NT2/D1 (cell line): ENCODE measurements around the gene DPH6.

Experiments
- YY1 ChIP-seq: IDR thresholded peaks from 2 replicates; pipeline ENCODE4 v1.6.1; 2011; ENCODE audit not compliant: insufficient read length, insufficient read depth
- ZNF274 ChIP-seq: IDR thresholded peaks from 2 replicates; pipeline ENCODE4 v1.6.1; 2011; ENCODE audit warnings: mild to moderate bottlenecking, low read depth, low read length

DNA sequence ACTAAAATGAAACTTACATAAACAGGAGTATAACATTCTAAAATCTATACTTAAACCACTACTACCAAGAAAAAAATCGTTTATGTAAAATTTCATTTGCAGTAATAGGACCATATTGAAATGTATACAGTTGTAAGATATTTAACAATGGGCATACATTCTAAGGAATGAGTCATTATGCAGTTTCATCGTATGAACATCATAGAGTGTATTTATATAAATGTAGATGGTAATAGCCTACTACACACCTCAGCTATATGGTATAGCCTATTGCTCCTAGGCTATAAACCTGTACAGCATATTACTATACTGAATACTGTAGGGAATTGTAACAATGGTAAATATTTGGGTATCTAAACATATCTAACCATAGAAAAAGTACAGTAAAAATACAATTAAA, 79.5 kb downstream of the DPH6 start:
- TF ChIP-seq YY1 (no peak), ZNF274 (no peak)
